Liver (tissue), 9 donors: ENCODE results near the gene VAC14. TPM values are rescaled to one million over a fixed set of nuclear protein-coding genes. Genes with fewer than 3 reads are reported as not detected.
"Not testable (repeated sequence)": the region's sequence is repeated elsewhere in the genome, so short reads cannot be mapped to it uniquely, and the experiment has no call there.

ENCODE experiments used
- DNase-seq: peaks from one replicate; pipeline ENCODE4 v3.0.0-alpha.2; 2017; ENCODE audit warnings: low spot score
- H3K27ac ChIP-seq, 2 donors: one replicate each; pipeline ENCODE4 v1.7.0; 2013; ENCODE audit warnings: inconsistent platforms in 2 of 2, low read length in 2 of 2, control low read depth in 1 of 2, low read depth in 1 of 2, mild to moderate bottlenecking in 1 of 2
- H3K27me3 ChIP-seq, 4 donors: one replicate each; pipeline versions ENCODE4 v1.6.1 to v1.7.0; 2013; ENCODE audit warnings: low read length in 3 of 4, inconsistent platforms in 1 of 4, mild to moderate bottlenecking in 1 of 4, moderate library complexity in 1 of 4; ENCODE audit not compliant: control insufficient read depth in 4 of 4, insufficient read depth in 4 of 4
- H3K36me3 ChIP-seq, 4 donors: one replicate each; pipeline versions ENCODE4 v1.6.1 to v1.7.0; 2013; ENCODE audit warnings: low read length in 3 of 4, mild to moderate bottlenecking in 3 of 4, low read depth in 1 of 4, moderate library complexity in 1 of 4; ENCODE audit not compliant: control insufficient read depth in 4 of 4, insufficient read depth in 3 of 4
- H3K4me1 ChIP-seq, 4 donors: one replicate each; pipeline versions ENCODE4 v1.6.1 to v1.7.0; 2013; ENCODE audit warnings: low read length in 3 of 4, mild to moderate bottlenecking in 3 of 4, moderate library complexity in 1 of 4; ENCODE audit not compliant: control insufficient read depth in 4 of 4, insufficient read depth in 4 of 4
- H3K4me3 ChIP-seq, 3 donors: one replicate each; pipeline versions ENCODE4 v1.6.1 to v1.7.0; 2013; ENCODE audit warnings: low read length in 3 of 3, control low read depth in 1 of 3, low read depth in 1 of 3, mild to moderate bottlenecking in 1 of 3
- H3K9ac ChIP-seq, 2 donors: one replicate each; pipeline ENCODE4 v1.7.0; 2013; ENCODE audit warnings: low read length in 2 of 2, mild to moderate bottlenecking in 2 of 2, moderate library complexity in 2 of 2, control low read depth in 1 of 2, low read depth in 1 of 2
- H3K9me3 ChIP-seq, 4 donors: one replicate each; pipeline versions ENCODE4 v1.6.1 to v1.7.0; 2013; ENCODE audit warnings: low read length in 3 of 4; ENCODE audit not compliant: control insufficient read depth in 4 of 4
- EGR1 ChIP-seq, 2 donors: IDR thresholded peaks; 2 replicates each; pipeline ENCODE4 v1.6.1; 2016 to 2018; ENCODE audit warnings: antibody characterized with exemption in 2 of 2, low read depth in 2 of 2
- FOXA1 ChIP-seq: IDR thresholded peaks from 2 replicates; pipeline ENCODE4 v1.6.1; 2016; ENCODE audit warnings: antibody characterized with exemption
- FOXA2 ChIP-seq: IDR thresholded peaks from 2 replicates; pipeline ENCODE4 v1.6.1; 2016; ENCODE audit warnings: antibody characterized with exemption
- GABPA ChIP-seq, 2 donors: IDR thresholded peaks in 1 of 2; conservative IDR thresholded peaks in 1 of 2; 2 replicates each; pipeline ENCODE4 v1.6.1; 2016; ENCODE audit warnings: antibody characterized with exemption in 2 of 2, mild to moderate bottlenecking in 1 of 2, moderate library complexity in 1 of 2
- HNF4A ChIP-seq, 2 donors: conservative IDR thresholded peaks; 2 replicates each; pipeline ENCODE4 v1.6.1; 2016; ENCODE audit warnings: antibody characterized with exemption in 2 of 2, mild to moderate bottlenecking in 2 of 2
- HNF4G ChIP-seq: IDR thresholded peaks from 2 replicates; pipeline ENCODE4 v1.6.1; 2016; ENCODE audit warnings: antibody characterized with exemption
- JUND ChIP-seq, 2 donors: IDR thresholded peaks; 2 replicates each; pipeline ENCODE4 v1.6.1; 2016; ENCODE audit warnings: antibody characterized with exemption in 2 of 2
- NR2F2 ChIP-seq: IDR thresholded peaks from 2 replicates; pipeline ENCODE4 v1.6.1; 2016; ENCODE audit warnings: antibody characterized with exemption
- RAD21 ChIP-seq, 2 donors: IDR thresholded peaks; 2 replicates each; pipeline ENCODE4 v1.6.1; 2016; ENCODE audit warnings: antibody characterized with exemption in 2 of 2, mild to moderate bottlenecking in 2 of 2
- RXRA ChIP-seq, 2 donors: IDR thresholded peaks; 2 replicates each; pipeline ENCODE4 v1.6.1; 2017 to 2018; ENCODE audit warnings: antibody characterized with exemption in 2 of 2, mild to moderate bottlenecking in 1 of 2
- SP1 ChIP-seq: IDR thresholded peaks from 2 replicates; pipeline ENCODE4 v1.6.1; 2018; ENCODE audit warnings: antibody characterized with exemption, mild to moderate bottlenecking
- TAF1 ChIP-seq: conservative IDR thresholded peaks from 2 replicates; pipeline ENCODE4 v1.6.1; 2016; ENCODE audit warnings: antibody characterized with exemption, mild to moderate bottlenecking
- YY1 ChIP-seq: IDR thresholded peaks from 2 replicates; pipeline ENCODE4 v1.6.1; 2016; ENCODE audit warnings: antibody characterized with exemption, mild to moderate bottlenecking
- WGBS: extraction: QIAGEN DNeasy Blood & Tissue Kit; methylation state at CpG from one replicate; pipeline ENCODE4 v1.1.7; 2013; 5-methylcytosine and 5-hydroxymethylcytosine counted together
- polyA plus RNA-seq, 2 donors: library from polyadenylated mRNA; stranded (reverse) in 1 of 2; unstranded in 1 of 2; fragments of 200-250 nt in 1 of 2; fragments of >200 nt in 1 of 2; fragmentation: Nextera tagmentation in 1 of 2; extraction: Ambion mirVana in 1 of 2; gene quantifications; one replicate each; pipeline versions ENCODE4 v1.2.1 to v1.2.3, GENCODE V29; 2013 to 2015
- total RNA-seq, 2 donors: library from RNA; depleted of rRNA; stranded (reverse); fragments of >200 nt; gene quantifications; one replicate each; pipeline ENCODE4 v1.2.3, GENCODE V29; 2014
- TF ChIP-seq, protein P1 (sequence below): IDR thresholded peaks from 2 replicates; pipeline ENCODE4 v1.6.1; 2016; ENCODE audit warnings: antibody characterized with exemption, mild to moderate bottlenecking
- TF ChIP-seq, protein P2 (sequence below): fragments of 150-350 bp; IDR thresholded peaks from 2 replicates; pipeline ENCODE4 v1.5.1; 2017; ENCODE audit warnings: improper control_type of control experiment, low read depth, low read length; ENCODE audit not compliant: missing input control
- TF ChIP-seq, protein P3 (sequence below): IDR thresholded peaks from 2 replicates; pipeline ENCODE4 v1.6.1; 2016; ENCODE audit warnings: antibody characterized with exemption
- TF ChIP-seq, protein P4 (sequence below): IDR thresholded peaks from 2 replicates; pipeline ENCODE4 v1.6.1; 2016; ENCODE audit warnings: antibody characterized with exemption
- donor health status: healthy.
- donor health status: healthy.
- donor health status: healthy.
- donor health status: healthy.
- donor health status: healthy.

The VAC14 gene
- total and polyA plus RNA-seq, 4 donors, result 16.7 to 29.8 (median 20.5) TPM

DNA sequence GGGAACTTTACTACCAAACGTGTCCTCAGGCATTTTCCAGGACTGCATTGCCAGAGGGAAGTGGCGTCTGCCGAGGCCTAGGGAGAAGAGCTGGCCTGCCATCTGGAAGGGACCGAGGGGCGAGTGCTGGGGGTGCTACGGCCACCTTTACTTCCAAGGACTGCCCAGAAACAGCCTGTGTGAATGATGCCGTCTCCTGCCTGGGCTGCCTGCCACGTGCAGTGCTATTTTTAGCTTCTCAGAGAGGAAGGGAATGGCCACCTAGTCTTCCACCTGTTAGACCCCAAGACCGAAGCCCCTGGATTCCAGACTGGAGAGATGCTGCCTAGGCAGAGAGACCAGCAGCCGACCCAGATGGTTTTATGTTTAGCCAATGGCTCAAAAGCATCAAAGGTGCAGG, 57.2 kb downstream of the VAC14 start (continued):
- TF ChIP-seq, protein P1, sequence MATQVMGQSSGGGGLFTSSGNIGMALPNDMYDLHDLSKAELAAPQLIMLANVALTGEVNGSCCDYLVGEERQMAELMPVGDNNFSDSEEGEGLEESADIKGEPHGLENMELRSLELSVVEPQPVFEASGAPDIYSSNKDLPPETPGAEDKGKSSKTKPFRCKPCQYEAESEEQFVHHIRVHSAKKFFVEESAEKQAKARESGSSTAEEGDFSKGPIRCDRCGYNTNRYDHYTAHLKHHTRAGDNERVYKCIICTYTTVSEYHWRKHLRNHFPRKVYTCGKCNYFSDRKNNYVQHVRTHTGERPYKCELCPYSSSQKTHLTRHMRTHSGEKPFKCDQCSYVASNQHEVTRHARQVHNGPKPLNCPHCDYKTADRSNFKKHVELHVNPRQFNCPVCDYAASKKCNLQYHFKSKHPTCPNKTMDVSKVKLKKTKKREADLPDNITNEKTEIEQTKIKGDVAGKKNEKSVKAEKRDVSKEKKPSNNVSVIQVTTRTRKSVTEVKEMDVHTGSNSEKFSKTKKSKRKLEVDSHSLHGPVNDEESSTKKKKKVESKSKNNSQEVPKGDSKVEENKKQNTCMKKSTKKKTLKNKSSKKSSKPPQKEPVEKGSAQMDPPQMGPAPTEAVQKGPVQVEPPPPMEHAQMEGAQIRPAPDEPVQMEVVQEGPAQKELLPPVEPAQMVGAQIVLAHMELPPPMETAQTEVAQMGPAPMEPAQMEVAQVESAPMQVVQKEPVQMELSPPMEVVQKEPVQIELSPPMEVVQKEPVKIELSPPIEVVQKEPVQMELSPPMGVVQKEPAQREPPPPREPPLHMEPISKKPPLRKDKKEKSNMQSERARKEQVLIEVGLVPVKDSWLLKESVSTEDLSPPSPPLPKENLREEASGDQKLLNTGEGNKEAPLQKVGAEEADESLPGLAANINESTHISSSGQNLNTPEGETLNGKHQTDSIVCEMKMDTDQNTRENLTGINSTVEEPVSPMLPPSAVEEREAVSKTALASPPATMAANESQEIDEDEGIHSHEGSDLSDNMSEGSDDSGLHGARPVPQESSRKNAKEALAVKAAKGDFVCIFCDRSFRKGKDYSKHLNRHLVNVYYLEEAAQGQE, result no peak
- TF ChIP-seq FOXA2 (no peak), RAD21 (IDR thresholded peaks at IDR 0.05) (no peak), EGR1 (IDR thresholded peaks at IDR 0.05; ENCODE audit: low read depth in 2 of 2) (no peak)

DNA sequence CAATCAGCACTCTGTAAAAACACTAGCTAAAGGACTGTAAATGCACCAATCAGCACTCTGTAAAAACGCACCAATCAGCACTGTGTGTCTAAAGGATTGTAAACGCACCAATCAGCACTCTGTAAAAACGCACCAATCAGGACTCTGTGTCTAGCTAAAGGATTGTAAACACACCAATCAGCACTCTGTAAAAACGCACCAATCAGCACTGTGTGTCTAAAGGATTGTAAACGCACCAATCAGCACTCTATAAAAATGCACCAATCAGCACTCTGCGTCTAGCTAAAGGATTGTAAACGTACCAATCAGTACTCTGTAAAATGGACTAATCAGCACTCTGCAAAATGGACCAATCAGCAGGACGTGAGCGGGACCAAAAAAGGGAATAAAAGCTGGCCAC, 58.0 kb downstream of the VAC14 start:
- not testable (repeated sequence) for H3K27me3 ChIP-seq, DNase-seq, H3K36me3 ChIP-seq, H3K27ac ChIP-seq, H3K9me3 ChIP-seq, H3K4me3 ChIP-seq, H3K9ac ChIP-seq
- H3K4me1 ChIP-seq, result peaks cover 26 to 73% (median 55%) of the 10 kb centered on the region in 4 donors
- 99% methylated on average over 9 of the region's 9 CpGs for WGBS

DNA sequence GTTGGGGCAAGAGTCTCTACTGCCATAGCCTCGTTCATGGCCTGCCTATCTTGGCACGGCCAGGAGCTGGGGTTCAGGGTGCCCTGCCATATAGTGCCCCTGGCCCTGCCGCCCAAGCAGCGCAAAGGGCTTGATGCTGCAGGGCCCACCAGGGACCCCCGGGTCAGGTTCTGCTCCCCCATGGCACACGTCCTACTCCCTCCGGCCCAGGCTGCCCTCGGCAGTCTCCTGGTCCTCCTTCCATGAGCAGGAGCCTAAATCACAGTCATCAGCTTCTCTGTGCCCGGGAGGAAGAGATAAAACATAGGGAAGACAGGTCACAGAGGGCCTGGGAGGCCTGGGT, 59.2 kb downstream of the VAC14 start:
- no peak for DNase-seq
- no peaks in the 10 kb centered on the region for H3K9me3 ChIP-seq
- WGBS, result 85% methylated on average over 9 of the region's 9 CpGs
- no peak overlapping the region for H3K9ac ChIP-seq
- peak overlapping the region; percentile 27 to 55 for H3K27ac ChIP-seq
- H3K4me1 ChIP-seq, result peaks cover 29 to 73% (median 56%) of the 10 kb centered on the region in 4 donors
- H3K4me3 ChIP-seq, result no peak overlapping the region
- H3K36me3 ChIP-seq, result peaks cover 0 to 2% (median 0%) of the 10 kb centered on the region in 4 donors
- TF ChIP-seq EGR1 (IDR thresholded peaks at IDR 0.05; ENCODE audit: low read depth in 2 of 2) (no peak), GABPA (IDR thresholded peaks at IDR 0.05 in 1 of 2, conservative IDR thresholded peaks at IDR 0.05 in 1 of 2) (no peak), NR2F2 (no peak), SP1 (no peak), FOXA1 (no peak), TAF1 (no peak), HNF4A (conservative IDR thresholded peaks at IDR 0.05) (no peak), RXRA (IDR thresholded peaks at IDR 0.05) (no peak), HNF4G (no peak), JUND (IDR thresholded peaks at IDR 0.05) (no peak), YY1 (no peak), FOXA2 (no peak), RAD21 (IDR thresholded peaks at IDR 0.05) (no peak)
- TF ChIP-seq, protein P2, sequence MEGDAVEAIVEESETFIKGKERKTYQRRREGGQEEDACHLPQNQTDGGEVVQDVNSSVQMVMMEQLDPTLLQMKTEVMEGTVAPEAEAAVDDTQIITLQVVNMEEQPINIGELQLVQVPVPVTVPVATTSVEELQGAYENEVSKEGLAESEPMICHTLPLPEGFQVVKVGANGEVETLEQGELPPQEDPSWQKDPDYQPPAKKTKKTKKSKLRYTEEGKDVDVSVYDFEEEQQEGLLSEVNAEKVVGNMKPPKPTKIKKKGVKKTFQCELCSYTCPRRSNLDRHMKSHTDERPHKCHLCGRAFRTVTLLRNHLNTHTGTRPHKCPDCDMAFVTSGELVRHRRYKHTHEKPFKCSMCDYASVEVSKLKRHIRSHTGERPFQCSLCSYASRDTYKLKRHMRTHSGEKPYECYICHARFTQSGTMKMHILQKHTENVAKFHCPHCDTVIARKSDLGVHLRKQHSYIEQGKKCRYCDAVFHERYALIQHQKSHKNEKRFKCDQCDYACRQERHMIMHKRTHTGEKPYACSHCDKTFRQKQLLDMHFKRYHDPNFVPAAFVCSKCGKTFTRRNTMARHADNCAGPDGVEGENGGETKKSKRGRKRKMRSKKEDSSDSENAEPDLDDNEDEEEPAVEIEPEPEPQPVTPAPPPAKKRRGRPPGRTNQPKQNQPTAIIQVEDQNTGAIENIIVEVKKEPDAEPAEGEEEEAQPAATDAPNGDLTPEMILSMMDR, result no peak
- TF ChIP-seq, protein P3, sequence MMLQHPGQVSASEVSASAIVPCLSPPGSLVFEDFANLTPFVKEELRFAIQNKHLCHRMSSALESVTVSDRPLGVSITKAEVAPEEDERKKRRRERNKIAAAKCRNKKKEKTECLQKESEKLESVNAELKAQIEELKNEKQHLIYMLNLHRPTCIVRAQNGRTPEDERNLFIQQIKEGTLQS, result no peak
- TF ChIP-seq, protein P4, sequence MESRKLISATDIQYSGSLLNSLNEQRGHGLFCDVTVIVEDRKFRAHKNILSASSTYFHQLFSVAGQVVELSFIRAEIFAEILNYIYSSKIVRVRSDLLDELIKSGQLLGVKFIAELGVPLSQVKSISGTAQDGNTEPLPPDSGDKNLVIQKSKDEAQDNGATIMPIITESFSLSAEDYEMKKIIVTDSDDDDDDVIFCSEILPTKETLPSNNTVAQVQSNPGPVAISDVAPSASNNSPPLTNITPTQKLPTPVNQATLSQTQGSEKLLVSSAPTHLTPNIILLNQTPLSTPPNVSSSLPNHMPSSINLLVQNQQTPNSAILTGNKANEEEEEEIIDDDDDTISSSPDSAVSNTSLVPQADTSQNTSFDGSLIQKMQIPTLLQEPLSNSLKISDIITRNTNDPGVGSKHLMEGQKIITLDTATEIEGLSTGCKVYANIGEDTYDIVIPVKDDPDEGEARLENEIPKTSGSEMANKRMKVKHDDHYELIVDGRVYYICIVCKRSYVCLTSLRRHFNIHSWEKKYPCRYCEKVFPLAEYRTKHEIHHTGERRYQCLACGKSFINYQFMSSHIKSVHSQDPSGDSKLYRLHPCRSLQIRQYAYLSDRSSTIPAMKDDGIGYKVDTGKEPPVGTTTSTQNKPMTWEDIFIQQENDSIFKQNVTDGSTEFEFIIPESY, result no peak
- H3K27me3 ChIP-seq, result no peaks in the 10 kb centered on the region
